ENCODE results near the gene TEAD1. TPM values are rescaled to one million over a fixed set of nuclear protein-coding genes. Genes with fewer than 3 reads are reported as not detected.
A peak's percentile ranks its signal among the peaks of the same experiment; 100 is the strongest.

TEAD1 gene
- total and polyA plus RNA-seq, 2 experiments from 2014 or later: 24.5 to 103 TPM

DNA sequence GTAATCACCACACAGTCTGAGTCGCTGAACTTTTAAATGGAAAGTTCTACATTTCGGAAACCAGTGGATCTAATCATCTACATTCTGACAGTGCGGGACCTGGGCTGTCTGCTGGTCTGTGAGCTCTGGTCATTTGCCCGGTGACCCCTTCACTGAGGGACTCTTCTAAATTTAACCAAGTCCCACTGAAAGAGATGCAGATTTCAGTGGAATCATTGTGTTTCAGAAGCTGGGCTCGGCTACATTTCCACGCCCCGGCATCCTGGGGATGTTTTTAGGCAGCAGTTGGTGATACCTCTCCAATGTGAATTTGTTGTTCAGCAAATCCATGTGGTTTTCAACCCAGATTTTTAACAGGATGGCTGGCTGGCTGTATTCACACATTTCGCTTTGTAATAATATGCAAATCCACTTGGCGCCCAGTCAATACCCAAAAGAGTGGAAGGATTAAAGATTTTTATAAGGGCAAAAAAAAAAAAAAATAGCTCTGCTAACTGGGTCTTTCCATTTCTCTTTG is 189.4 kb downstream of the TEAD1 start:
- TF ChIP-seq JUNB (IDR thresholded peaks at IDR 0.05; ENCODE audit: unreplicated experiment) (no peak), ZNF114 (CRISPR knock-in tag; IDR thresholded peaks at IDR 0.05) (no peak), CREB1 (CRISPR knock-in tag; IDR thresholded peaks at IDR 0.05; ENCODE audit: low read depth) (no peak), ZNF462 (CRISPR knock-in tag; IDR thresholded peaks at IDR 0.05) (no peak), ZNF331 (CRISPR knock-in tag; IDR thresholded peaks at IDR 0.05; ENCODE audit: low read depth) (no peak), STAT1 (IDR thresholded peaks at IDR 0.05; ENCODE audit: unreplicated experiment) (no peak), EZH2 (IDR thresholded peaks at IDR 0.05; ENCODE audit: low read depth, unreplicated experiment) (no peak), POLR2AphosphoS5 (IDR thresholded peaks at IDR 0.05; ENCODE audit: low read depth) (no peak), EZH2phosphoT487 (IDR thresholded peaks at IDR 0.05; ENCODE audit: unreplicated experiment) (no peak), NANOG (IDR thresholded peaks at IDR 0.05; ENCODE audit: borderline replicate concordance) (no peak)
- TF ChIP-seq, protein P1, sequence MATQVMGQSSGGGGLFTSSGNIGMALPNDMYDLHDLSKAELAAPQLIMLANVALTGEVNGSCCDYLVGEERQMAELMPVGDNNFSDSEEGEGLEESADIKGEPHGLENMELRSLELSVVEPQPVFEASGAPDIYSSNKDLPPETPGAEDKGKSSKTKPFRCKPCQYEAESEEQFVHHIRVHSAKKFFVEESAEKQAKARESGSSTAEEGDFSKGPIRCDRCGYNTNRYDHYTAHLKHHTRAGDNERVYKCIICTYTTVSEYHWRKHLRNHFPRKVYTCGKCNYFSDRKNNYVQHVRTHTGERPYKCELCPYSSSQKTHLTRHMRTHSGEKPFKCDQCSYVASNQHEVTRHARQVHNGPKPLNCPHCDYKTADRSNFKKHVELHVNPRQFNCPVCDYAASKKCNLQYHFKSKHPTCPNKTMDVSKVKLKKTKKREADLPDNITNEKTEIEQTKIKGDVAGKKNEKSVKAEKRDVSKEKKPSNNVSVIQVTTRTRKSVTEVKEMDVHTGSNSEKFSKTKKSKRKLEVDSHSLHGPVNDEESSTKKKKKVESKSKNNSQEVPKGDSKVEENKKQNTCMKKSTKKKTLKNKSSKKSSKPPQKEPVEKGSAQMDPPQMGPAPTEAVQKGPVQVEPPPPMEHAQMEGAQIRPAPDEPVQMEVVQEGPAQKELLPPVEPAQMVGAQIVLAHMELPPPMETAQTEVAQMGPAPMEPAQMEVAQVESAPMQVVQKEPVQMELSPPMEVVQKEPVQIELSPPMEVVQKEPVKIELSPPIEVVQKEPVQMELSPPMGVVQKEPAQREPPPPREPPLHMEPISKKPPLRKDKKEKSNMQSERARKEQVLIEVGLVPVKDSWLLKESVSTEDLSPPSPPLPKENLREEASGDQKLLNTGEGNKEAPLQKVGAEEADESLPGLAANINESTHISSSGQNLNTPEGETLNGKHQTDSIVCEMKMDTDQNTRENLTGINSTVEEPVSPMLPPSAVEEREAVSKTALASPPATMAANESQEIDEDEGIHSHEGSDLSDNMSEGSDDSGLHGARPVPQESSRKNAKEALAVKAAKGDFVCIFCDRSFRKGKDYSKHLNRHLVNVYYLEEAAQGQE (IDR thresholded peaks at IDR 0.05; ENCODE audit: unreplicated experiment): no peak
- TF ChIP-seq, protein P2, sequence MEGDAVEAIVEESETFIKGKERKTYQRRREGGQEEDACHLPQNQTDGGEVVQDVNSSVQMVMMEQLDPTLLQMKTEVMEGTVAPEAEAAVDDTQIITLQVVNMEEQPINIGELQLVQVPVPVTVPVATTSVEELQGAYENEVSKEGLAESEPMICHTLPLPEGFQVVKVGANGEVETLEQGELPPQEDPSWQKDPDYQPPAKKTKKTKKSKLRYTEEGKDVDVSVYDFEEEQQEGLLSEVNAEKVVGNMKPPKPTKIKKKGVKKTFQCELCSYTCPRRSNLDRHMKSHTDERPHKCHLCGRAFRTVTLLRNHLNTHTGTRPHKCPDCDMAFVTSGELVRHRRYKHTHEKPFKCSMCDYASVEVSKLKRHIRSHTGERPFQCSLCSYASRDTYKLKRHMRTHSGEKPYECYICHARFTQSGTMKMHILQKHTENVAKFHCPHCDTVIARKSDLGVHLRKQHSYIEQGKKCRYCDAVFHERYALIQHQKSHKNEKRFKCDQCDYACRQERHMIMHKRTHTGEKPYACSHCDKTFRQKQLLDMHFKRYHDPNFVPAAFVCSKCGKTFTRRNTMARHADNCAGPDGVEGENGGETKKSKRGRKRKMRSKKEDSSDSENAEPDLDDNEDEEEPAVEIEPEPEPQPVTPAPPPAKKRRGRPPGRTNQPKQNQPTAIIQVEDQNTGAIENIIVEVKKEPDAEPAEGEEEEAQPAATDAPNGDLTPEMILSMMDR (conservative IDR thresholded peaks at IDR 0.05; ENCODE audit: low read depth in 2 of 2): no peak
- H3K9me3 Mint-ChIP-seq: no peaks in the 10 kb centered on the region; the same call in 2 of the 3 replicates
- Histone ChIP-seq H3K4me1 (ENCODE audit: insufficient read depth) (peaks cover 35% of the 10 kb centered on the region), H2AFZ (no peak overlapping the region), H3K9me2 (ENCODE audit: insufficient read depth) (no peaks in the 10 kb centered on the region), H3K79me2 (replicated peaks; ENCODE audit: insufficient read depth) (peaks cover 17% of the 10 kb centered on the region; the same call in 1 of the 2 replicates), H3K27ac (ENCODE audit: low read depth) (peak overlapping the region; percentile 99), H4K20me1 (replicated peaks; ENCODE audit: insufficient read depth) (no peaks in the 10 kb centered on the region), H3K36me3 (ENCODE audit: insufficient read depth) (no peaks in the 10 kb centered on the region), H3F3A (replicated peaks; ENCODE audit: low read depth) (0 out of 2 replicates have a peak, but pooled peaks cover 5% of the 10 kb centered on the region), H3K27me3 (ENCODE audit: insufficient read depth) (no peaks in the 10 kb centered on the region), H3K4me2 (peak overlapping the region; percentile 62), H3K4me3 (peak overlapping the region; percentile 30)
- H3K4me3 Mint-ChIP-seq: peak overlapping the region; percentile 60
- H3K27me3 Mint-ChIP-seq (ENCODE audit: insufficient read depth, low read depth, poor library complexity): no peaks in the 10 kb centered on the region
- peak overlapping the region; percentile 99 for H3K27ac Mint-ChIP-seq
- ATAC-seq (peak; percentile 5; the same call in 2 of the 3 replicates), DNase-seq (ENCODE audit: low spot score) (no peak)
- peaks cover 8% of the 10 kb centered on the region; the same call in 2 of the 3 replicates for H3K36me3 Mint-ChIP-seq (ENCODE audit: low read depth)
- H3K4me1 Mint-ChIP-seq: peaks cover 73% of the 10 kb centered on the region
